GM19468 (cell line): Measurements from ENCODE around the gene ATP9B.

ENCODE experiments used
- ATAC-seq: cut with Tn5 transposase; IDR thresholded peaks from one replicate; pipeline ENCODE4 v1.9.1; 2021; ENCODE audit warnings: mild to moderate bottlenecking, moderate library complexity, moderate number of reproducible peaks; ENCODE audit not compliant: unreplicated experiment; ENCODE audit errors: extremely low read depth

Gene ATP9B, protein sequence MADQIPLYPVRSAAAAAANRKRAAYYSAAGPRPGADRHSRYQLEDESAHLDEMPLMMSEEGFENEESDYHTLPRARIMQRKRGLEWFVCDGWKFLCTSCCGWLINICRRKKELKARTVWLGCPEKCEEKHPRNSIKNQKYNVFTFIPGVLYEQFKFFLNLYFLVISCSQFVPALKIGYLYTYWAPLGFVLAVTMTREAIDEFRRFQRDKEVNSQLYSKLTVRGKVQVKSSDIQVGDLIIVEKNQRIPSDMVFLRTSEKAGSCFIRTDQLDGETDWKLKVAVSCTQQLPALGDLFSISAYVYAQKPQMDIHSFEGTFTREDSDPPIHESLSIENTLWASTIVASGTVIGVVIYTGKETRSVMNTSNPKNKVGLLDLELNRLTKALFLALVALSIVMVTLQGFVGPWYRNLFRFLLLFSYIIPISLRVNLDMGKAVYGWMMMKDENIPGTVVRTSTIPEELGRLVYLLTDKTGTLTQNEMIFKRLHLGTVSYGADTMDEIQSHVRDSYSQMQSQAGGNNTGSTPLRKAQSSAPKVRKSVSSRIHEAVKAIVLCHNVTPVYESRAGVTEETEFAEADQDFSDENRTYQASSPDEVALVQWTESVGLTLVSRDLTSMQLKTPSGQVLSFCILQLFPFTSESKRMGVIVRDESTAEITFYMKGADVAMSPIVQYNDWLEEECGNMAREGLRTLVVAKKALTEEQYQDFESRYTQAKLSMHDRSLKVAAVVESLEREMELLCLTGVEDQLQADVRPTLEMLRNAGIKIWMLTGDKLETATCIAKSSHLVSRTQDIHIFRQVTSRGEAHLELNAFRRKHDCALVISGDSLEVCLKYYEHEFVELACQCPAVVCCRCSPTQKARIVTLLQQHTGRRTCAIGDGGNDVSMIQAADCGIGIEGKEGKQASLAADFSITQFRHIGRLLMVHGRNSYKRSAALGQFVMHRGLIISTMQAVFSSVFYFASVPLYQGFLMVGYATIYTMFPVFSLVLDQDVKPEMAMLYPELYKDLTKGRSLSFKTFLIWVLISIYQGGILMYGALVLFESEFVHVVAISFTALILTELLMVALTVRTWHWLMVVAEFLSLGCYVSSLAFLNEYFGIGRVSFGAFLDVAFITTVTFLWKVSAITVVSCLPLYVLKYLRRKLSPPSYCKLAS

DNA sequence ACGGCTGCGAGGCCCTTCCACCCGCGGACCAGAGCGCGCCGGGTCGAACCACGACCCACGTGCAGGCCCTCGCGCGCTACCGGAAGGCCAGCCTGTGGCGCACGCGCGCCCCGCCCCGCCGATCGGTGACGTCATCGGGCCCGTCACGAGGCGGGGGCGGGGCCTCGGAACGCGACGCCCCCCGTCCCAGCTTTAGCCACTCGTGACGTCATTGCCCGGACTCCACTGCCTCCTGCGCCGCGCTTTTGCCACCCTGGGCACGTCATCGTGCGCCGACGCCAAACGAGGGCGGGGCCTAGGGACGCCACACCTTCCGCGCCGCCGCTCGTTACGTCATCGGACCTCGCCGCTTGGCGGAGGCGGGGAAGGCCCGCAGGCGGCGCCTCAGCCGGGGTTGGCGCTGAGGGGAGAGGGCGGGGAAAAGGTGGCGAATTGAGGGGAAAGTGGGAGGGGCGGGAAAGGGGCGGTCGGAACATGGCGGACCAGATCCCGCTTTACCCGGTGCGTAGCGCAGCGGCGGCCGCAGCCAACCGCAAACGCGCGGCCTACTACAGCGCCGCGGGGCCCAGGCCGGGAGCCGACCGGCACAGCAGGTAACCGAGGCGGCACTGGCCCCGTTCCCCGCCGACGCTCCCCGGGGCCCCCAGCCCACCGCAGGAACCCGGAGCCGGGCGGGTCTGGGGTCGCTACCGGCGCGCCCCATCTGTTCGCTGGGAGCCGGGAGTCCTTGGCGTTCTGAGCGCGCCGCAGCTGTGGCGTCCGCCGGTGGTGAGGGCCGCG lies at the start of gene ATP9B:
ATP9B (plus strand) TSS at position 458 of the 780 bp plus-strand sequence; CDS start at position 475, 17 bp downstream.
- ATAC-seq: peak; percentile 82

DNA sequence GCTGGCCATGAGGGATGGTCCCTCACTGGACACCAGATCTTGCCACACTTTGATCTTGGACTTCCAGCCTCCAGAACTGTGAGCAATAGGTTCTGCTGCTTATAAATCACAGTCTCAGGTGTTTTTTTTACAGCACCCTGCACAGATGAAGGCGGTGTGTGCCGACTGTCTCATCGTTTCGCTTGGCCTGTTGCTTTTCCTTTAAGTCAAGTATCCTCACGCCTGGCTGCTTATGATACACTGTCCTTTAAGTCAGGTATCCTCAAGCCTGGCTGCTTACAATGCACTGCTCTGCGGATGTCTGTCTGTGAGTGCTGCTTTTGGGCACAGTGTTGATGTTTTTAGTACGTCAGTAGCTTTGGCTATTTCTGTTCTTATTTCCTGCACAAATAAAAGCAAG lies 49.3 kb upstream of the ATP9B start:
- ATAC-seq: no peak

DNA sequence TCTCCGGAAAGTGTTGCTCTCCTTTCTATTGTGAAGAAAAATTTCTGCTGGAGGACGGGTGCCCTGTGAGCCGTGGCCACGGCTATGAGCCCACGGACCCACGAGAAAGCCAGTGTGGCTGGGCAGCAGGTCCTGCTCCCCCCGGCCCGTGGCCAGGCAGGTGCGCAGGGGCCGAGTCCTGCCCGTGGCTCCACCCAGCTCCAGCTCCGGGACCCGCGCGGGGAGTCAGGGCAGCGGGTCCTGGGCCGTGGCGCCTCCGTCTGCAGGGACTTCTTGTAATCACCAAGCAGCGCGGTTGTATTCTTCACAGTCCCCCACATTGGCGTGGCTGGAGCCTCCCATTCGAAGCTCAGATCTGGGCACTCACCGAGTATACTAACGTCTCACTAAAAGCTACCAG lies 46.6 kb upstream of the ATP9B start:
- ATAC-seq: no peak

DNA sequence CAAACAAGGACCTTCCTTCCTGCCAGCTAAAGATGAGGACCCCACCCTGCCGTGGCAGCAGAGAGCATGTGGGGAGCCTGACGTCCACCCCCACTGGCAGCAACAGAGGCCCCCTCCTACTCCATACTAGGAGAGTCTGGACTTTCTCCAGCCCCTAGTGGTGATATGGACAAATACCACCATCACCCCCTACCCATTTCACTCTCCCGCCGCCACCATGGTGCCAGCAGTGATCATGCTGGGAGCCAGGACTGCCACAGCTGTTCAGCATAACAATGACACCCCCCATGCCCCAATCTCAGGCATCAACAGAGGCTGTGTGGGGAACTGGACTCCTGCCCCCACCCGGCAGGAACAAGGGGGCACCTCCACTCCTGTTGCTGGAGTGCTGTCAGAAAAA lies 42.7 kb upstream of the ATP9B start:
- ATAC-seq: no peak

DNA sequence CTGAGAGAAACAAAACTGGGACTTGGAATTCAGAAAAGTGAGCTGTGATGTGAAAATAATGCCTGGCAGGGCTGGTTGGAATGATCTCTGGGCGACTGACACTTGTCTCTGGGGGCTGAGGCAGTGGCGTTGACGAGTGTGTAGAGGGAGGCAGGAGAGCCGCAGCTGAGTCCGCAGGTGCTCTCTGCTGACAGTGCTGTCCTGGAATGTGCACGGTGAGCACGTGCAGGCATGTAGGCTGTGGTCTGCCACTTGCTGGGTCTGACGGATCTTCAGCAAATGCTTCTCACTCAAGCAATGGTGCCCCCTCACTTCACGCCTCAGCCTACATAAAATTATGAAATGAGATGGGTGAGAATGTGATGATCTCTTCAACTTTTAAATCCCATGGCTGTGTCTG lies 38.5 kb upstream of the ATP9B start:
- ATAC-seq: no peak

DNA sequence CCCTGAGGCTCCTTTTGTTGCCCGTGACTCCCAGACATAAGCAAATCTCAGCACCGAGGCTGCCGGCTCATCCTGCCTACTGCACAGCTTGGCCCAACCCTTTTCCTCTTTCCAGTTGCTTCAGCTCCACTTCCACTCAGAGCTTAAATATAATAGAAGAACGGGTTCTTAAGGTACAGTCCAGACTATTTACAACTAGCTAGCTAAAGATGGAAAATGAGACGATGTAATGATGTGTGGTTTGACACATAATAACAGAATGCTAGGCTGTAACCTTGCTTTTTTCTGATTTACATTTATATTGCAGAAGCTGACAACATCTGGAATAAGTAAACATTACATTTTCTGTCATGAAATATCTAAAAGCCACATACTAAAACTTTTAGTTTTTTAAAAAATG lies 26.9 kb upstream of the ATP9B start:
- no peak for ATAC-seq

DNA sequence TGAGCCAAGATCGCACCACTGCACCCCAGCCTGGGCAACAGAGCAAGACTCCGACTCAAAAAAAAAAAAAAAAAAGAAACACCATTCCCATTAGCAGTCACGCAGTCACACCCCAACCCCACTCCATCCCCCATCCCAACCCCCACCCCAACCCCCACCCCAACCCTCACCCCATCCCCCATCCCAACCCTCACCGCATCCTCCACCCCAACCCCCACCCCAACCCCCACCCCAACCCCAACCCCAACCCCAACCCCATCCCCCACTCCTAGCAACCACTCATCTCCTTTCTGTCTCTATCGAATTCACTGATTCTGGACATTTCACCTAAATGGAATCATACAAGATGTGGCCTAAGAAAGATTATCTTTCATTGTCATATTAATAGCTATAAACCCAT lies 25.9 kb upstream of the ATP9B start:
- no peak for ATAC-seq

DNA sequence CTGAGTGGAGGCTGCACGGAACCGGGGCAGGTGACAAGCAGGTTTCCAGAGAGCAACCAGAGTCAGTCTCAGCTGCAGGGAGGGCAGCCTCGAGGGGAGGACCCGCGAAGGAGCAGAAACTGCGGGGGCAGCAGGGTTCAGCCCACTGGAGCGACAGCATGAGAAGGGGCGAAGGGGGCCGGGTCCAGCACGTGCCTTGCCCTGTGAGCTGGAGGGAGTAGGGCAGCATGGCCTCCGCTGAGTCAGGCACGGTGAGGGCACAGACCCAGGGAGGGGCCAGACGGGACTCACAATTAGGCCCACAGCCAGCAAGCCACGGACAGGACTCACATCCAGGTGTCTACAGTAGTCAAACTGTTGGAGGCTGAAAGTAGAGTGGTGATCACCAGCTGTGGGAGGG lies 22.7 kb upstream of the ATP9B start:
- ATAC-seq: no peak

DNA sequence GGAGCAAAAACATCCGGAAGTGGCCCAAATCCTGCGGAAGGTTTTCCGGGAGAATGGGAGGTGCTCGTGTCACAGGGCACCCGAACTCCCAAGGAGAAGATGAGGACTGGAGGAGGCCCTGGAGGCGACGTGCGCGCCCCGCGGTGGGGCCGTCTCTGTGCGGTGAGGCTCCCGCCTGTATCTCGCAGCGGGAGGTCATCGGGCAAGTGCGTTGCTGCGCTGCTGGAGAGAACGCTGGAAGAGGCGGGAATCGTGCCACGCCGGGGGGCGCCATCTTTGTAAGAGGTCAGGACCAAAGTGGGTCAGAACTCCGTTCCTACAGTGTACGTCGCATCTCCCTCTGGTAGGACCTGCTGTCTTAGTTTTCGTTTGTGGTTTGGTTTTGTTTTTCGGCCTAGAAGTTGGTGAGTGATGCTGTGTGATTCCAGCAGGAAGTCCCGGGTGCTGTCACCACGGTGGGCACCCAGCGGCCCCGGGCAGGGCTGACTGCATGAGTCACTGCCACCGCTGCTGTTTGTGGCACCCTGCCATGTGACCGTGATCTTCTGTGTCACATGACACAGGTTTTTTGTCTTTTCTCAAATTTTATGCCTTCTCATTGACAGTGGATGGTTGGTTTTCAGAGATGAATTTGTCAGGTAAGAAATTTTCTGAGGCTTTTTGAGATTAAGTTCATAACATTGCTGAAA lies 21.5 kb upstream of the ATP9B start:
- no peak for ATAC-seq

DNA sequence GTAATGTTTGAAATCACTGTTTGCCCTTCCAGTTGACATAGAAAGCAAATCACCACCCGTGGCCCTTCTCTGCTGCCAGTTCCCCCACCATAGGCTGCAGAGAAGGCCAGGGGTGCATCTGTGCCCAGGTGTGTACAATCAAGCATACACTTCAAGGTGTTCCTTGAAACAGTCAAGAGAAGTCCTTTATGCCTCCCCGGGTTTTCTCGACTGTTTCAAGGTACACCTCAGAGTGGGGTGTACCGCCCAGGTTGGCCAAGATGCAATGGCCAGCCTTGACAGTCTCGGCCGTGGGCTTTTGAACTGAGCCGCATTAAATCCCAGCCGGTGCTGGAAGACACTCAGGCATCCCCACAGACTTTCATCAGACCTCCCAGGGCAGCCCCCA lies 21.0 kb upstream of the ATP9B start:
- ATAC-seq: no peak

DNA sequence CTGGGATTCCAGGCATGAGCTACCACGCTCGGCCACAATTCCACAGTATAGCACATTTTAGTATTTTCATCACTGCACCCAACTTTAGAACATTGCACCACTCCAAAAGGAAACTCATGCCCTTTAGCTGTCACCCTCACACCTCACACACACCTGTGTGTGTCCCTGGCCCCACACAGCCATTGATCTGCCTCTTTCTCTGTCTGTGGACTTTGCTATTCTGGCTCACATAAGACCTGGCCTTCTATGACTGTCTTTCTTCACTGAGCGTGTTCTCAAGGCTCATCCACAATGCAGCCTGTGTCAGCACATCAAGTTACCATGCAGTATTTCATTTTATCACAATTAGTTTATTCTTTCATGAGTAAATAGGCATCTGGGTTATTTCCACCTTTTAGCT lies 19.7 kb upstream of the ATP9B start:
- no peak for ATAC-seq

DNA sequence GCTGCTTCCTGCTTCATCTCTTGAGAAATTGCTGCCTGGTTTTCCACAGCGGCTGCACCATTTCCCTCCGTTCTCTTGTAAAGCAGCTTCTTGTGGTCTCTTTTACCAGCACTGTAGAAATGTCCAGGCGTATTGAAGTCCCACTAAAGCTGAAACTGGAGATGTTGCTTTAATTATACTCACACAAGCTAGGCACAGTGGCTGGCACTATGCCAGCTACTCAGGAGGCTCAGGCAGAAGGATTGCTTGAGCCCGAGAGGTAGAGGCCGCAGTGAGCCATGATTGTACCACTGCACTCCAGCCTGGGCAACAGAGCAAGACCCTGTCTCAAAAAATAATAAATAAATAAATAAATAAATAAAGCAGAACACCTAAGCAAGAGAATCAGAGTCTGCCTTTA lies 19.2 kb upstream of the ATP9B start:
- no peak for ATAC-seq

DNA sequence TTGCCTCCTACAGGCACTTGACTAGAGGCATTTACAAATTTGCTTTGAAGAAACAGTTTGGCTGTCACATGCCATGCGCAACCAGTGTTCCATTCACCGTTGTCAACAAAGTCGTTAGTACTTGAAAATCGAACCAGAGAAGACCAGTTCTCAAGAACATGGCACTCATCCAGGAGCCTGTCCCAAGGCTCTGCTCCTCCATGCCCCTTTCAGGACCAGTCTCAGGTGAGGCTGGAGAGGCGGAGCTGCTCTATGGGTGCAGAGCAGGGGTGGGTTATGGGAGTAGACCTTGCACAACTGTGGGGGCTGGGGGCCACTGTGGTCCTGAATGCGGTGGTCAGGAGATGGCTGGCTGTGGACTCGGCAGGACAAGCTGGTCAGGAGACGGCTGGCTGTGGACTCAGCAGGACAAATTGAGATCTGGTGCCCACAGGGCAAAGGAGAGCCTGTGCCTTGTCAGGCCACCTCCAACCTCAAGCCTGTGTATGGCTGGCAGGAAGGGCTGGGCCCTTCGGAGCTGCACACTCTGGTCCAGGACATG lies 12.3 kb upstream of the ATP9B start:
- no peak for ATAC-seq

DNA sequence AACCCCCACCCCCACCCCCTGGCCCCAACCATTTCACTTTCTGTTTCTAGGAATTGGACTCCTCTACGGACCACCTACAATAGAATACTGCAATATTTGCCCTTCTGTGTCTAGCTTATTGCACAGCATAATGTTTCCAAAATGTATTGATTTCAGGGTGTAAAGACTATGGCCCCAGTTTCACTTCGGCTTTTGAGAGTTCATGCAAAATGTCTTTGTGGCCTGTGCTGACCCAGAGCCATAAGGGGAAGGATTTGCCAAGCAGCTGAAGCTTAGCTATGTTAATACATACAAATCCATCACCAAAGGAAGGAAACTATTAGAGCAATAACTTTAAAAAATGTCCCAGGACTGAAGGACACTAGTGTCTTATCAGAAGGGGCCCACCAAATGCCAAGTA lies 11.2 kb upstream of the ATP9B start:
- ATAC-seq: peak; percentile 54

DNA sequence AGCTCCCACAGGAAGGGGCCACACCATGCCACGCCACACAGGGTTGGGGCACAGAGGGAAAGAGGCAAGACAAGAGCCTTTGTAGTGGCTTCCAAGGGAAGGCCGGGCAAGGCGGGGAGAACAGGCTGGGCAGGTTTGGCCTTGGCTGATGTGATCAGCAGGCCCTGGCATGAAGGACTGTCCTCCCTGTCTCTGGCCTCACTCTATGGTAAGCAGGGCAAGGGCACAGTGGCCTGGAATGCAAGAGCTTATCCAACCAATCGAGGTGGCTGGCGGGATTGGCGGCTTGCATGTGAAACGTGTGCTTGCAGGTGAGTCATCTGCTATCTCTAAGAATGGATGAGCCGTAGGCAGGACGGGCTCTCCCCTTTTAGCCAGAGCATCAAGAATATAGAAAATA lies 6.4 kb upstream of the ATP9B start:
- no peak for ATAC-seq

DNA sequence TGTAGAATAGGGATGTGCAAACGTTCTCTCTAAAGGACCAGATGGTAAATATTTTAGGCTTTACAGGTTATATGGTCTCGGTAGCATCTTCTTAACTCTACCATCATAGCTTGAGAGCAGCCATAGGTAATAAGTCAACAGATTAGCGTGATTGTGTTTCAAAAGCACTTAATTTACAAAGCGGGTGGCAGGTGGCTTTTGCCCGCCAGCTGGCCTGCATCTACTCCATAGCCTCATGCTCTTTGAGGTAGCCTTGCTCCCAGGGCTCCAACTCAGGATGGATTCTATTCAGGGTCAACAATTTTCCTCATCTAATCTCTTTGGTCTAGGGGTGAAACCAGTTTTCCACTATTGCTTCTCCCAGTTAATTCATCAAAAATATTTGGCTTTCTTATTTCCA lies 5.0 kb upstream of the ATP9B start:
- ATAC-seq: no peak

DNA sequence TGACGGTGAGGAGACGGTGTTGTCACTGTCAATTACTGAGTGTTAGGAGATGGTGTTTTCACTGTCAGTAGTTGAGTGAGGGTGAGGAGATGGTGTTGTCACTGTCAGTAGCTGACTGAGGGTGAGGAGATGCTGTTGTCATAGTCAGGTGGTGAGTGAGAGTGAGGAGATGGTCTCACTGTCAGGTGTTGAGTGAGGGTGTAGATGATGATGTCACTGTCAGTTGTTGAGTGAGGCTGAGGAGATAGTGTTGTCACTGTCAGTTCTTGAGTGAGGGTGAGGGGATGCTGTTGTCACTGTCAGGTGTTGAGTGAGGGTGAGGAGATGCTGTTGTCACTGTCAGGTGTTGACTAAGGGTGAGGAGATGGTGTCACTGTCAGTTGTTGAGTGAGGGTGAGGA lies 3.4 kb upstream of the ATP9B start:
- no peak for ATAC-seq

DNA sequence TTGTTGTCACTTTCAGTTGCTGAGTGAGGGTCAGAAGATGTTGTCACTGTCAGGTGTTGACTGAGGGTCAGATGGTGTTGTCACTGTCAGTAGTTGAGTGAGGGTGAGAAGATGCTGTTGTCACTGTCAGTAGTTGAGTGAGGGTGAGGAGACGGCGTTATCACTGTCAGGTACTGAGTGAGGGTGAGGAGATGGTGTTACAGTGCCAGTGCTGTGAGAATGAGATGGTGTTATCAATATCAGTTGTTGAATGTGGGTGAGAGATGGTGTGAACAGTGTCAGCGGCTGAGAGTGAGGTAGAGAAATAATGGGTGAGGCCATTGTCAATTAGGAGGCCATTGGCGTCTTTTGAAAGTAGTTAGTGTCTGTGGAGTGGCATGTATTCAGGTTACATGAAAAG lies 1.6 kb upstream of the ATP9B start:
- no peak for ATAC-seq

DNA sequence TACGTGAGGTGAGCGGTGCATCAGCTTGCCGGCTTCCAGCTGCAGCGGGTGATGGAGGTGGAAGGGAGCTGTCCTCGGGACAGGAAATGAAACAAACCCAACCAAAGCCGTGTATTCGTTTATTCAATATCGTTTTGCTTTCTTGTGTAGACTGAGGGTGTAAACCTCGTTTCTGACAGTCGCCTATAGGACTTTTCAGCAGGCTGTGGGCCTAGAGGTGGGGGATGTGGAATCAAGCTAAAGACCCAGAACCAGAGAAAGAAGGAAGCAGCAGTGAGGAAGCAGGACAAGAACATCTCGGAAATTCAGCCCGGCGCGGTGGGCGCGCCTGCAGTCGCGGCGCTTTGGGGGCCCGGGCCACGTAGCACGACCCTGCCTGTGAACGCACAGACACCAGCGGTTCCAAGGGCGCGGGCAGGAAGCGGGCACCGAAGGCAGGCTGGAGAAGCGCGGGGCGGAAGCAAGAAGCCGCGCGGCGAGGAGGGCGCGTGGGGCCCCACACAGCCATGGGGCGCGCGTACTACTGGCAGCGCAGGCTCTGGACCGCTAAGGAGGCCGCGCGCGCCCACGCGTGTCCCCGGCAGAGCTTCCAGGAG lies 755 bp upstream of the ATP9B start:
- peak; percentile 11 for ATAC-seq
